Stimulated activated CD4-positive, alpha-beta T cell treated with anti-CD3 and anti-CD28 coated beads, Interleukin-4, amount 100 ng/mL, for 4 hours (primary cell): ENCODE results near the gene GAS5.
"Not testable (repeated sequence)": the region's sequence is repeated elsewhere in the genome, so short reads cannot be mapped to it uniquely, and the experiment has no call there.

ENCODE experiments used
- DNase-seq, 2 experiments: peaks; one replicate each; pipeline ENCODE4 v3.0.0-alpha.2; 2020

The GAS5 gene

DNA sequence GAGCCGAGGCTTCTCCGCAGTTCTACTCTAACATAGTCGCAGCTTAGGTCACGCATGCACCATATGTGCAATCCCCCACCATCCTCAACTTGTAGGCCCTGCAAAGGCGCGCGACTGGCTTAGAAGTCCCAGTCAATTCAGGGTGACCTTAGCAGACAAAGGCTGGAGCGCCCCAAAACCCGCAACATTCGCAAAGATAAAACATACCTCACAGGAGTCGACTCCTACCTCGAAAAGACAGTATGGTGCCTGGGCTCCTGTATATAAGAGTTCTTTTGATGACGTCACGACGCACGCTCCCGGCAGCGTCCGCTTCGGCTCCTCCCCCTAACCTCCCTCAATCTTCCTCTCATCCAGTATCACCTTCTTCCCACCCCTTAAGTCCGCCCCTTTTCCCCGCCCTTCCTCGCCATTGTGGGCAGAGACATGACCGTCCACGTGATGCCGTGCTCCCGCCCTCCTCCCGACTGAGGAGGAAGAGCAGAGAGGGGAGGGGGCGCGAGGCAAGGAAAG lies at the start of gene GAS5:
Gene GAS5, minus strand, starts transcription at position 237 of the 513 bp plus-strand sequence.
- peak; percentile 98 to 100 for DNase-seq

DNA sequence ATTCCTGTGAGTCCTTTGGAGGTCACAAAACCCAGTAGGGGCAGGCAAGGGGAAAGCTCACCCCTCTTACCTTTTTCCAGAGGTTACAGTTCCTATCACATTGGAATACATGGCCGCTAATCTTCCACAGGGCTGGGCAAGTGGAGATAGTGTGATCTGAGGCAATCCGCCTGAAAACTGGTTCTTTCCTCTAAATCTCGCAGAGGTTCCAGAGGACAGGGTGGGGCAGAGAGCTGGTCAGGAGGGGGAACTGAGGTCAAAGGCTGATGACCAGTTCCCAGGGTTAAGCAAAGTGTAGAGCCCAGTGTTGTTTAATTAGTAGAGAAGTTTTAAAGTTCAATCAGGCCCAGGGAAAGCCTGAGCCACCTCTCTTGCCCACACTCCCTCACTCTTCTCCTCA lies 49.4 kb upstream of the GAS5 start, which contains the start of gene SERPINC1:
Gene SERPINC1, minus strand, starts transcription at position 179 of the 400 bp plus-strand sequence. Its CDS starts 68 bp downstream, at position 111.
- no peak for DNase-seq

DNA sequence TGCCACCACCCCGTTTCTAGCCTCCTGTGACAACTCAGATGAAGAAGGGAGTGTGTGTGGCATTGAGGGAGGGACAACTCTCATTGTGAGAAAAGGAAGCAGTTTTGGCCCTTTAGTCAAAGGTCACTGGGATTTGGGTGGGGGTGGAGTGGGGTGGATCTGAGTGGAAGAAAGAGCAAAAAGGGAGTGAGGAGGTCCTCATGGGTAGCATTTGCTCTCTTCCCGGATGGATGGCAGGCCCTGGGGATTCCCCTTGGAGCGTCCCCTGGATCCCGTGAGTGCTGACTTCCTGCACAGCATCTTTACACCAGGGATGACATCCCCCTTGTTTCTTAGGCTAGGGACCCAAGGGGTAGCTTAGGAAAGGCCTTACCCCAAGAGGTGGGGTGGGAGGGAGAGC lies 48.9 kb upstream of the GAS5 start:
- DNase-seq = no peak

DNA sequence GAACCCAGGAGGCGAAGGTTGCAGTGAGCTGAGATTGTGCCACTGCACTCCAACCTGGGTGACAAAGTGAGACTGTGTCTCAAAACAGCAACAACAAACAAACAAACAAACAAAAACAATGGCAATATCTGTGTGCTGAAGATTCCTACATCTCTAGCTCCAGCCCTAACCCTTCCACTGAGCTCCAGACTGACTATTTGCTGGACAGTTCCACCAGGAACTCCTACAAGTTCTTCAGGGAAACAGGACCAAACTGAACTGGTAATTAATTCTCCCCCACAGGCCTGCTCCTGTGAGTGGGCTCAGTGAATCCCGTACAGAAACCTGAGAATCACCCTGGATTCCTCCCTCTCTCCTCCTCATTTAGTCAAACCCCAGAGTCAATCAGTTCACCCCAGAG lies 47.8 kb upstream of the GAS5 start:
- no peak for DNase-seq

DNA sequence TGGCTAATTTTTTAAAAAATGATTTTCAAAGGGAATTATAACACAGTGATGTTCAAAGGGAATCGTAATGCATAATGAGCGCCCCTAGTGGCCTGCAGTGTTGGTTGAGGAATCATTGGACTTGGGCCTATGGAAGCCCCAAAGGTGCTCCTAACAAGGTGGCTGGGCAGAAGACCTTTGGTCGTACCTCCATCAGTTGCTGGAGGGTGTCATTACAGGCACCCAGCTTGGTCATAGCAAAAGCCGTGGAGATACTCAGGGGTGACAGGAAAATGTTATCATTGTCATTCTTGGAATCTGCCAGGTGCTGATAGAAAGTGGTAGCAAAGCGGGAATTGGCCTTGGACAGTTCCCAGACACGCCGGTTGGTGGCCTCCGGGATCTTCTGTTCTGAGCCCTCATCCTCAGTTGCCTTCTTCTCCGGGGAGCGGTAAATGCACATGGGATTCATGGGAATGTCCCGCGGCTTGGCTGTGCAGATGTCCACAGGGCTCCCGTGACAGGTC lies 46.6 kb upstream of the GAS5 start:
- DNase-seq = peak in 1 of 2 experiments; percentile 7

DNA sequence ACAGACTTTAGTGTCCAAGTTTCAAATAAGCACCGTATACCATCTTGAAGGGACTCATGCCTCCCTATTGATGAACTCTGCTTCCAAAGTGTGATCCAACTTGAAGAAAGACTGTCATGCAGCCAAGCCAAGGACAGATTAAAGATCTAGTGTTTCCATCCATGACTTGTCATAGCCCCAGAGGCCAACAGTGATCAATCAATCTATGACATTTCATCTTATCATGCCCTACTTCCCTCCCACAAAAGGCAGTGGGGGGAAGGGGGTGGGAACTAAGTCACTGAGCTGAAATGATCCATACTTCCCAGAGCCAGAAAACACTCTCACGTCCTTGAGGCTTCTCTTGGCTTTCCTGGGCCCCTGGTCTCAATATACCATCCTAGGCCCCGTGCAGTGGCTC lies 45.3 kb upstream of the GAS5 start:
- DNase-seq = no peak

DNA sequence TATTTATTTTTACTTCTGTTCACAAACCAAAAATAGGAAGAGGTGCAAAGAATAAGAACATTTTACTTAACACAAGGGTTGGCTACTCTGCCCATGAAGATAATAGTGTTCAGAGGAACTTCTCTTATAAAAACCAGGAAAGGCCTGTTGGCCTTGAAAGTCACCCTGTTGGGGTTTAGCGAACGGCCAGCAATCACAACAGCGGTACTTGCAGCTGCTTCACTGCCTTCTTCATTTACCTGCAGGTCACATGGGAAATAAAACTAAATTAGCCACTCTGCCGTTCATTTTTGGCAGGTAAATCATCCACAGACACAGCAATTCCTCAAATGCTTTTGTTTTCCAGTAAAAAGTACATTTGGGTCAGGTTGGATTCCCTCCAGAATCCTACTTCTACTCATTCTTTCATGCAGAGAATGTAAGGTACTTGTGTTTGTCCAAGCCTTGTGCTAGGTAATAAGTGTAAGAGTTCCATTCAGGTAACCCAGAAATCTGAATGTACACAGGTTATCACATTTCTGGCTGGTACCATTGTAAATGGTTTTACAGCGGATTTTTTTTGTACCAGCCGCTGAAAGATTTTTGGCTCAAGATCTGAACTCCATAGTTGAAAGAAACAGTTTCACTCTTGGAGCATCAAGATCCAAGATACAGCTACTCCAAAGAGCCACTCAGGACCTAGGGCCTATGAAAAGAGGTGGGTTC lies 36.2 kb upstream of the GAS5 start:
- no peak for DNase-seq

DNA sequence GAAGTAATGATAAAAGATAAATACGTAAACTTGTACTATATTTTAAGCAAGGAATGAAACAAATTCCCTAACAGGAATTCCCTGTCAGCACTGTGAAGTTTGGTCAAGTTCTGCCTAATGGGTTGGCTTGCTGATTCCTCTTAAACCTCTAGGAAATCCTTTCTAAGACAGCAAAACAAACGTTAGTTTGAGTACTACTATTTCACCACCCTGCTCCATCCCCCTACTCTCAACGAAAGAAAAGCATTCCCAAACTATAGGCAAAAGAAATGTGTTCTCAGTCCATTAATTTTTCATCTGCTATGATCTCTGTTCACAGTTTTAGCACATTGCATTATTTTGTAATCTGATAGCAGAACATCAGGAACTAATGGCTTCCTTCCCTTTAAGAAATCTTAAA lies 33.2 kb upstream of the GAS5 start:
- DNase-seq = no peak

DNA sequence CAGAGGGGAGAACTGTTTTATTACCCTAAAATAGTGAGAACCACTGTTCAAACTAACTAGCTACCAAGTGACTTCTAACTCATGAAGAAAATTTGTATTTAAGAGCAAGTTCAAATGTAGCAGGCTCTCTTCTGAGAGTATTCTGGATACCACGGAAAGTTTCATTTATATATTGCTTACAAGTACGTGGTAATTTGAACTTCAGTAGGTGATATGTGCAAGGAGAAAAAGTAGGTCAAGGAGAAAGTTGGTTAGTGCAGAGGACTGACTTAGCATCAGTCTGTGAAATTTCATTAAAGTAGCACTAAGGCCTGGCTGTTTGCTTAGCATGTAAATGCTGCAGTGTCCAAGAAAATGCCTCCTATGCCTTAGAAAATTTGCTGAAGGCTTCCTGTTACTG lies 32.6 kb upstream of the GAS5 start:
- no peak for DNase-seq

DNA sequence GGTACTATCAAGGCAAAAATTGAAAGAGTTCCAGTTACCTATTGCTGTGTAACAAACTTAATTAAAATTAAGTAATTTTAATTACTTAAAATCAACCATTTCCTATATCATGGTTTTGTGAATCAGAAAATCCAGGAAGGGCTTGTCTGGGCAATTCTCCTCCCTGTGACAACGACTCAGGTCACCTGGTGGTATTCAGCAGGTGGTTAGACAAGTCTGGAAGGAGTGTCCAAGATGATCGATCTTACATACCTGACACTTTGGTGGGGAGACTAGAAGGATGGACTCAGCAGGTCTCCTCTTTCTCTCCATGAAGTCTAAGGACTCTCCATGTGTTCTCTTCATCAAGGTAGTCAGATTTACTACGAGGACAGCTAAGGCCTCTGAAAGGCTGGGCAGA lies 26.4 kb upstream of the GAS5 start:
- no peak for DNase-seq

DNA sequence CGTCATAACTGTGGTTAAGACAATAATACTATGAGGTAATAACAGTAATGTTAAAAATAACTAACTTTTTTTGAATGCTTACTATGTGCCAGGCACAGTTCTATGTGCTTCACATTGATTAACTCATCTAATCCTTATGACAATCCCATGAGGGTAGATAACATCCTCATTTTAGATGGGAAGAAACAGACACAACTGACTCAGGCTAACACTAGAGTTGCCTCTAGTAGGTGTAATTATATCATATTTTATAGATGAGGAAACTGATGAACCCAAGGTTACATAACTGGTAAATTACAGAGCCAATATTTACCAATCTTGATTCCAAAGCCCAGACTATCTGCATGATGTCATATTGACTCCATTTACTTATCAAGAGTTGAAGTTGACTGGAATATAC lies 25.8 kb upstream of the GAS5 start:
- no peak for DNase-seq

DNA sequence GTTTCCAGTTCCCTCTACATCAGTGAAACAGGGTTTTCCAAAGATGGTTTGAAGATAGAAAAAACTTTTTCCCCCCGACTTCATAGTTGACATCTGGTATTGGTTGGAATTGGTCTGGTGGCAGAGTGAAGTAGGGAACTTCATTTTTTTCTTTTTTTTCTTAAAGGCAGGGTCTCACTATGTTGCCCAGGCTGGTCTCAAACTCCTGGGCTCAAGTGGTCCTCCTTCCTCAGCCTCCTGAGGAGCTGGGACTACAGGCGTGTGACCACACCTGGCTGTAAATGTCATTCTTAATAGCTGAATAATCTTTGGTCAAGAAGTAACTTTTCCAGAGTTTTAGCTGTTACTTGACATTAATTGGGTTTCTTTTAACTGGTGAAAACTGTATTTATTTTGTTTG lies 22.1 kb upstream of the GAS5 start:
- DNase-seq = no peak

DNA sequence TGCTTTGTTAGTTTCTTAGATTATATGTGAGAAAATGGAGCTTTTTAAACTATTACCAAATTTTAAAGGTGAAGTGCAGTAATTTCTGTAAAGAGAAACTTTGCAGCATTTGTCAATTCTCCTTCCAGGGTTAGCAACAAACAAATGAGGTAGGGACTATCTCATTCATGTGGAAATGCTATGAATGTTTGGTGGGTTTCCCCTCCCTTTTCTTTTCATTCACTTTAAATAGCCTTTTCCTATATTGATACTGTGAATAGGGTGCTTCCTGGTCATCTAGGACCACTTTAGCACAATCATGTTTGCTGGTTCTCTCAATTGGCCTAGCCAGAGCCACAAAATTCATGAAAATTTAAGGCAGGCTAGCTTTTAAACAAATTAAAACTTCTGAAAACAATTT lies 21.0 kb upstream of the GAS5 start:
- DNase-seq = no peak

DNA sequence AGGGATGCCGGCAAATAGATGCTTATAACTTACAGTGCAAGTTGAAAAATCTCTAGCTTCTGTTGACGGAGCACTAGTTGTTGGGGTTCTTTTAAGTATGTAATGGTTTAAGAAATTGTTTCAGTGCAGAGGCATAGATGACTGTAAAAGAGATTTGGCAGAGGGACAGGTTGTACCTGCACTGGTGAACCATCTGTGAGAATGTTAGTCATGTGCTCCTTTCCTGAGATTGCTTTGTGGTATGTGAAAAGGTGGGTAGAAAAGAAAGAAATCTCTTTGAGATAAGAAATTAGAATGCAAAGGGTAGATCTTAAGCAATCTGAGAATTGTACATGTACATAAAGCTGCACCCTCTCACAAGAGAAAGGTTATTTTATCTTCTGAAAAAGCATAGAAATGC lies 19.8 kb upstream of the GAS5 start:
- no peak for DNase-seq

DNA sequence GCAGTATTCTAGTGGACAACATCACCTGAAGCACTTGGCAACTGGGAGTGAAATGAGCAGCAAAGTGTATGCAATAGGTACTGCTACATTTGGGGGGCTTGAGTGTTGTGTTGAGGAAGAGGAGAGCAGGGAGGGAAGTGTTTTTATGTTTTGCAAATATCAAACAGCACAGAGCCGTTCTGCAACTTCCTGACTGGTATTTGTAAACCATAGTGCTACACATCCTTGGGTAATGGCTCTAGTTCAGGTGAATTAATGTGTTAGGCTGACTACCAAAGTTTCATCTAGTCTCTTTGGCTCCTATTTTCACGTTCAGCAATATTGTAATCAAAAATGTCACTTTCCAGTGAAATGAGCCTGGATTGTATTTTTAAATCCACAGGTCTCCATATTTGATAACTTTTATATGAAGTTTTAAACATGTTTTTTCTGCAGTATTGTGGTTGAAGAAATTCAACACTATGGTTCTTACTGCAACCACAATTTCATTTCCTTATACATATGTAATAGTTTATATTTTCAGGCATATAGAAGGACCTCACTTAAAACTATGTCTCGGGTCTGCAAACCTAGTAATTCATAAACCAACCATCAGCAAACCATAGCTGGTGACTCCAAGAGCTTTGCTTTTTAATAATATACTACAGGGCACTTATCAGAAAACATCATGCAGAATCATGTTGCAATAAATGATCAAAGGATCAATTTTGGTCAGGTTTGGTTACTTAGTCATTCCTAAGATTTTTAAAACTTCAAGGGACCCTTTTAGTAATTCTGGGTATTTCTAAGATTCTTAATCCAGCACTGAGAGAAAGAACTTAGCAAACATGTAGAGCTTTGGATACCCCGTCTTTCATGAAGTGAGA lies 19.2 kb upstream of the GAS5 start:
- DNase-seq = no peak

DNA sequence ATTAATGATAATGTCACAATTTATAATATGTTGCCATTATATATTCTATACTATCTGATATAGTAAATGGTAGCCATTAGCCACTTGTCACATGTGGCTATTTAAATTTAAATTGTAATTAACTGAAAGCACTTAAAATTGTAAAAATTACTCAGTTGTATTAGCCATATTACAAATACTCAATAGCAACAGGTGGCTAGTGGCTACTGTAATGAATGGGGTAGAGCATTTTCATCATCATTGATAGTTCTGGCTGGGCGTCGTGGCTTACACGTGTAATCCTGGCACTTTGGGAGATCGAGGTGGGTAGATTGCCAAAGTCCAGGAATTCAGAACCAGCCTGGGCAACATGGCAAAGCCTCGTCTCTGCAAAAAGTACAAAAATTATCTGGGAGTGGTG lies 16.9 kb upstream of the GAS5 start:
- no peak for DNase-seq

DNA sequence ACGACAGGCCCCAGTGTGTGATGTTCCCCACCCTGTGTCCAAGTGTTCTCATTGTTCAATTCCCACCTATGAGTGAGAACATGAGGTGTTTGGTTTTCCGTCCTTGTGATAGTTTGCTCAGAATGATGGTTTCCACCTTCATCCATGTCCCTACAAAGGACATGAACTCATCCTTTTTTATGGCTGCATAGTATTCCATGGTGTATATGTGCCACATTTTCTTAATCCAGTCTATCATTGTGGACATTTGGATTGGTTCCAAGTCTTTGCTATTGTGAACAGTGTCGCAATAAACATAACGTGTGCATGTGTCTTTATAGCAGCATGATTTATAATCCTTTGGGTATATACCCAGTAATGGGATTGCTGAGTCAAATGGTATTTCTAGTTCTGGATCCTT lies 13.3 kb upstream of the GAS5 start:
- DNase-seq = not testable (repeated sequence)

DNA sequence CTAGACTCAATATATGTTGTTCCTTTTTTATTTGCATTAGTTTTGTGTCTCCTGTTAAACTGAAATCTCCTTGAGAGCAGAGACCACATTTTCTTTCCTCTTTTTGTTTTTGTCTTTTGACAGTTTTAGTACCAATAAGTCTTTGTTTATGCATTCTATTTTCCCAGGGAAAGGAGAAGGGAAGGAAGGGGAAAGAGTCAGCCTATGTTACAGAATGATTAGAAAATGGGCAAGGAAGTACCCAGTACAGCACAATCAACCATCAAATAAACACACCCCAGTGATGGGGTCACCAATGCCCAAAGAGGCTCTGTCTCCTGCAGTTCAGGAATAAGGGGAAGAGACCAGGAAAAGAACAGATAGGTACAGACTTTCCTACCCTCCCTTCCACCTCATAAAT lies 10.5 kb upstream of the GAS5 start:
- DNase-seq = no peak

DNA sequence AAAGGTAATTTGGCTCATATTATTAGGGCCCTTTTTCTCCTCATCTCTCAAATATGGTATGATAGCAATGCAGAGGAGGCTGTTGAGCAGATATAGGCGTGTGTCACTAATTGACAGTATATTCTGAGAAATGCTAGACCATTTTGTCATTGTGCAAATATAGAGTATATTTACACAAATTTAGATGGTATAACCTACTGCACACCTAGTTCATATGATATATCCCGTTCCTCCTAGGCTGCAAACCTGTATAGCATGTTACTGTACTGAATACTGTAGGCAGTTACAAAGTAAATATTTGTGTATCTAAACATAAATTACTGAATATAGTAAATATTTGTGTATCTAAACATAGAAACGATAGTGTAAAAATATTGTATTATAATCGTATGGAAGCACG lies 8.9 kb upstream of the GAS5 start:
- DNase-seq = no peak

DNA sequence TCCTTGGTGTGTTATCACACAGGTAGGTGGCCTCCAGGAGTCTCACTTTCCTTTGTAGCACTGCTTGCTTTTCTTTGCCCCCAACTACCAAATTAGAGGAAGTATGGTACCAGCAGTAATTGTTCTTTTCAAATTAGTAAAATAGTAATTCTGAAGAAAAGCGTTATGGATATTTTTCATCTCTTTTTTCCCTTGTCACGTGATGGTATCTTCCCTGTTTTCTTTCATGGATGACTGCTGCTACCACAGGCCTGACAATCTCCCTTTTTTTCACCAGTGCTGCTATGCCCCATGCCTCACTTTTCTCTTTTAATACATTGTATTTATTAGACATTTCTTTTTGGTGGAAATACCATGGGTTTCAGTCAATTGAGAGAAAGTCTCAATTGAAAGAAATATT lies 3.7 kb upstream of the GAS5 start:
- DNase-seq = no peak

DNA sequence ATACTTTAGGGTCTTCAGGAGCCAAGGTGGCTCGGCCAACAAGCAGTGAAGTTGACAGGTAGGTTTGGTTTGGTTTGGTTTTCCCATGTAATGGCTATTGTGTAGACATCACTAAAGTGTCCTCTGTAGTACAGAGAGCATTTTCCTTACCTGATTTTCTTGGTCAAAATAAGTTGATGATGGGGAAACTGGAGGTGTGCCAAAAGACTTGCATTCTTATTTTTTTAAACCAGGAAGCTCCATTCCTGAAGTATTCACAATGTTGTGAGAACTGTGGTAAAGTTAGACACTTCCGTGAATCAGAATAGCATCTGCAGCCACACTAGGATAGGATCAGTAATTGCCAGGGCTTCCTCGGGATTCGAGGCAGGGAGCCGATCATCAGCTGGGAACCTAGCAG lies 3.3 kb upstream of the GAS5 start:
- no peak for DNase-seq

DNA sequence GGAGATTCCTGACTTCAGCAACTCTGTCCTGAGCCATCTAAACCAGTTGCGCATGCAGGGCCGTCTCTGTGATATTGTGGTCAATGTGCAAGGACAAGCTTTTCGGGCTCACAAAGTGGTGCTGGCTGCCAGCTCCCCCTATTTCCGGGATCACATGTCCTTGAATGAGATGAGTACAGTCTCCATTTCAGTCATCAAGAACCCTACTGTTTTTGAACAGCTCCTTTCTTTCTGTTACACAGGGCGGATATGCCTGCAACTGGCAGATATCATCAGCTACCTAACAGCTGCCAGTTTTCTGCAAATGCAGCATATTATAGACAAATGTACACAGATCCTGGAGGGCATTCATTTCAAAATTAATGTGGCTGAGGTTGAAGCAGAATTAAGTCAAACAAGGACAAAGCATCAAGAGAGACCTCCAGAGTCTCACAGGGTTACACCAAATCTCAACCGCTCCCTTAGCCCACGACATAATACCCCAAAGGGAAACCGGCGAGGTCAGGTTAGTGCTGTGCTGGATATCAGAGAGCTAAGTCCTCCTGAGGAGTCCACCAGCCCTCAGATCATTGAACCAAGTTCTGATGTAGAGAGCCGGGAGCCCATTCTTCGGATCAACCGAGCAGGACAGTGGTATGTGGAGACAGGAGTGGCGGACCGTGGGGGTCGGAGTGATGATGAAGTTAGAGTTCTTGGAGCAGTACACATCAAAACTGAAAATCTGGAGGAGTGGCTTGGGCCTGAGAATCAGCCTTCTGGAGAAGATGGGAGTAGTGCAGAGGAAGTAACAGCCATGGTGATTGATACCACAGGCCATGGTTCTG lies 2.7 kb upstream of the GAS5 start:
- no peak for DNase-seq

DNA sequence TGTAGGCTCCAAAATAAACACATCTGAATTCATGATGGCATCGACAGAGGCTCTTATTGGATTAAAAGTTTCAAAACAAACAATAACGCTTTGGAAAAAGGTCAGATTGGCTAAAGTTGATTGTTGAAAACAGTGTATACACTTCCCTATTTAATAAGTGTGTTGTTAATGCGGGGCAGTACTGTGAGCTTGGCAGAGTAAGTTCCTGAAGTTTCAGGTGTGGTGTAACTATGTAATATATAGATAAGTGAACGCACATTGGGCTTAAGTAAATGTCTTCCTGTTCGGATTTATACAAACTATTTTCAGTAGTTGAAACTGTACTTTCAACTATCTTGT lies 1.2 kb upstream of the GAS5 start:
- DNase-seq = no peak
